GM18505 (cell line): ENCODE results near the gene GOLGA8M.
A peak's percentile ranks its signal among the peaks of the same experiment; 100 is the strongest.
"Not testable (repeated sequence)": the region's sequence is repeated elsewhere in the genome, so short reads cannot be mapped to it uniquely, and the experiment has no call there.

Source experiments
- ATAC-seq: cut with Tn5 transposase; IDR thresholded peaks from one replicate; pipeline ENCODE4 v1.9.1; 2021; ENCODE audit not compliant: unreplicated experiment
- POLR2A ChIP-seq: IDR thresholded peaks from 4 replicates; pipeline ENCODE4 v1.6.1; 2011; ENCODE audit warnings: borderline replicate concordance; ENCODE audit not compliant: insufficient read depth, insufficient read length; ENCODE audit errors: extremely low read depth

Gene GOLGA8M

GRCh38 chr15:28712270-28712669 lies at the start of gene GOLGA8M:
Gene GOLGA8M (minus strand): TSS chr15:28712421. CDS start chr15:28712323, 98 bp downstream.
- not testable (repeated sequence) for ATAC-seq

- not testable (repeated sequence) for ATAC-seq
Measured at GRCh38 chr15:28742890-28743289, 30.7 kb upstream of the GOLGA8M start.

GRCh38 chr15:28738590-28739292 lies 26.5 kb upstream of the GOLGA8M start:
- ATAC-seq: not testable (repeated sequence)

DNA sequence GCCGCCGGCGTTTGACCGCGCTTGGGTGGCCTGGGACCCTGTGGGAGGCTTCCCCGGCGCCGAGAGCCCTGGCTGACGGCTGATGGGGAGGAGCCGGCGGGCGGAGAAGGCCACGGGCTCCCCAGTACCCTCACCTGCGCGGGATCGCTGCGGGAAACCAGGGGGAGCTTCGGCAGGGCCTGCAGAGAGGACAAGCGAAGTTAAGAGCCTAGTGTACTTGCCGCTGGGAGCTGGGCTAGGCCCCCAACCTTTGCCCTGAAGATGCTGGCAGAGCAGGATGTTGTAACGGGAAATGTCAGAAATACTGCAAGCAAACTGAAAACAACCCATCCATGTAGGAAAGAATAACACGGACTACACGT lies 26.0 kb upstream of the GOLGA8M start:
- ATAC-seq: not testable (repeated sequence)

GRCh38 chr15:28737521-28738199 lies 25.4 kb upstream of the GOLGA8M start:
- ATAC-seq: peak; percentile 70

DNA sequence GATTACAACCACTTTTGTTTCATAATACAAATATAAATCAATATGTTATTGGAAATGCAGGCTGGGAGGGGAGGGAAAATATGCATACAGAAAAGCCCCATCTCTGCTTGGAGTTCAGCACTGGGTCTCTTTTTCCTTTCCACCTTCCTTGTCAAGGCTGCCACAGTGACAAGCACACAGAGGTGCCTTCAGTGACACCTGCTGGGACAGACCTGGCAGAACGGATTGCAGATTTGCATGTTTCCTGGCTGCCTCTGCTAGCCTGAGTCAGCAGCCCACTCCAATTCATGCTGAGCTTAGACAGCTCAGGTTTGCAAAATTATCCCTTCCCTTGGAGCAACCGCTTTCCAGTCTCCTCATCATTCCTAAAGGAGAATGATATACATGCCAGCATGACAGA lies 15.8 kb upstream of the GOLGA8M start:
- ATAC-seq: not testable (repeated sequence)

DNA sequence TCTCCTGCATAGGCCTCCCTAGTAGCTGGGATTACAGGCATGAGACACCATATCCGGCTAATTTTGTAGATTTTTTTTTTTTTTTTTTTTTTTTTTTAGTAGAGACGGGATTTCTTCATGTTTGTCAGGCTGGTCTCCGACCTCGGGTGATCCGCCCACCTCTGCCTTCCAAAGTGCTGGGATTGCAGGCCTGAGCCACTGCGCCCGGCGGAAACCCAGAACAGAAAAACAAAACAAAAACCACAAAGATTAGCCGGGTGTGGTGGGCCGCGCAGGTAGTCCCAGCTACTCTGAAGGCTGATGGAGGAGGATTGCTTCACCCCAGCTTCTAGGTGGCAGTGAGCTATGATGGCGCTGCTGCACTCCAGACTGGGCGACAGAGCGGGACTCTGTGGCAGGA lies 14.8 kb upstream of the GOLGA8M start:
- ATAC-seq: not testable (repeated sequence)

DNA sequence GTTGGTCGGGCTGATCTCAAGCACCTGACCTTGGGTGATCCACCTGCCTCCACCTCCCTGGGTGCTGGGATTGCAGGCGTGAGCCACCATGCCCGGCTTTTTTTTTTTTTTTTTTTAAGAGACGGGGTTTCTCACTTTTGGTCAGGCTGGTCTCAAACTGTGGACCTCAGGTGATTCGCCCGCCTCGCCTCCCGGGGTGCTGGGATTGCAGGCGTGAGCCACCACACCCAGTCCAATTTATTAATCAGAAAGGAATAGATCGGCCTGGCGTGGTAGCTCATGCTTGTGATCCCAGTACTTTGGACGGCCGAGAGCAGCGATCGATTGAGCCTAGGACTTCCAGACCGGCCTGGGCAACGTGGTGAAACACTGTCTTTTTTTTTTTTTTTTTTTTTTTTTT lies 13.9 kb upstream of the GOLGA8M start:
- ATAC-seq: no peak
- no peak for TF ChIP-seq POLR2A

DNA sequence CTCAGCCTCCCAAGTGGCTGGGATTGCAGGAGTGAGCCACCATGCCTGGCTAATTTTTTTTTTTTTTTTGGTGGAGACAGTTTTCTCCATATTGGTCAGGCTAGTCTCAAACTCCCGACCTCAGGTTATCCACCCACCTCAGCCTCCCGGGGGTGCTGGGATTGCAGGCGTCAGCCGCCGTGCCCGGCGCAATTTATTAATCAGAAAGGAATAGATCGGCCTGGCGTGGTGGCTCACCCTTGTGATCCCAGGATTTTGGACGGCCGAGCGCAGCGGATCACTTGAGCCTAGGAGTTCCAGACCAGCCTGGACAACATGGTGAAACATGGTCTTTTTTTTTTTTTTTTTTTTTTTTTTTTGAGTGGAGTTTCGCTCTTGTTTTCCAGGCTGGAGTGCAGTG lies 13.3 kb upstream of the GOLGA8M start:
- no peak for TF ChIP-seq POLR2A

DNA sequence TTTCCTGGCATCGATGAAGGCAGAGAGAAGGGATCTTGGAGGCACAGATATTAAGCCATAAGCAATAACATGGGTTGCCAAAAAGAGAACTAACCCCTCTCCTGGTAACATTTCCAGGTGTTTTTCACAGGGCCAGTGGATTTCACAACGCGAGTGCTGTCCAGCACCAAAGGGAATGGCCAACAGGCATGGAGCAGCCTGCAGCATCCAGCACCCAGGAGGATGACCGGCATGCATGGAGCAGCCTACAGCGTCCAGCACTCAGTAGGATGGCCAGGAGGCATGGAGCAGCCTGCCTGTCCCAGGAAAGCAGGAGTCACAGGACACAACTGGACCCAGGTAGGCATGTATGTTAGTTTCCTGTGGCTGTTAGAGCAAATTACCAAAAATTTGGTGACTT lies 11.8 kb upstream of the GOLGA8M start:
- not testable (repeated sequence) for ATAC-seq

More for the DNA sequence above, 13.3 kb upstream of the GOLGA8M start:
- ATAC-seq: no peak

- not testable (repeated sequence) for ATAC-seq
Measured at GRCh38 chr15:28719626-28720025, 7.4 kb upstream of the GOLGA8M start.

- ATAC-seq: not testable (repeated sequence)
Measured at GRCh38 chr15:28718576-28718975, 6.4 kb upstream of the GOLGA8M start.

DNA sequence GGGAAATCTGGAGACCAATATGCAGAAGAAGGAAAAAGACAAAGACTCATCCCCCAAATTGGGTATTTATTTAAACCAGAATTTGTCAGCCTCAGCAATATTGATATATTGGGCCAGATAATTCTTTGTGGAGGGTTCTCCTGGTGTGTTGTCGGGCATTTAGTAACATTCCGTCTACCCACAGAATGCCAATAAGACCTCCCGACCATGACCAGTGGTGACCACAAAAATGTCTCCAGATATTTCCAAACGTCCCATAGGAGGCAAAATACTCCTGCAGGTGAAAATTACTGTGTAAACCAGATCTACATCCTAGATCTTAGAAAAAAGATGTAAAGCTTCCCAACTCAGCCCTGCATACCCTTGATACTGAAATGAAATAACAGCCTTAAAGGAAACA lies 2.0 kb upstream of the GOLGA8M start:
- not testable (repeated sequence) for ATAC-seq

- not testable (repeated sequence) for ATAC-seq
Measured at GRCh38 chr15:28703927-28704326, 8.3 kb downstream of the GOLGA8M start.

- ATAC-seq: not testable (repeated sequence)
Measured at GRCh38 chr15:28702427-28702826, 9.8 kb downstream of the GOLGA8M start.

GRCh38 chr15:28694006-28694751 lies 18.0 kb downstream of the GOLGA8M start:
- not testable (repeated sequence) for ATAC-seq

DNA sequence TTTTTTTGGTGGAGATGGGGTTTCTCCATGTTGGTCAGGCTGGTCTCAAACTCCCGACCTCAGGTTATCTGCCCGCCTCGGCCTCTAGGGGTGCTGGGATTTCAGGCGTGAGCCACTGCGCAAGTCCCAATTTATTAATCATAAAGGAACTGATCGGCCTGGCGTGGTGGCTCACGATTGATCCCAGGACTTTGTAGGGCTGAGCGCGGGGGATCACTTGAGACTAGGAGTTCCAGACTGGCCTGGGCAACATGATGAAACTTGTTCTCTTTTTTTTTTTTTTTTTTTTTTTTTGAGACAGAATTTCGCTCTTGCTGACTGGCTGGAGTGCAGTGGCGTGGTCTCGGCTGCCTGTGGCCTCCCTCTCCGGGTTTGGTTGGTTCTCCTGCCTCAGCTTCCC lies 19.2 kb downstream of the GOLGA8M start:
- not testable (repeated sequence) for ATAC-seq

DNA sequence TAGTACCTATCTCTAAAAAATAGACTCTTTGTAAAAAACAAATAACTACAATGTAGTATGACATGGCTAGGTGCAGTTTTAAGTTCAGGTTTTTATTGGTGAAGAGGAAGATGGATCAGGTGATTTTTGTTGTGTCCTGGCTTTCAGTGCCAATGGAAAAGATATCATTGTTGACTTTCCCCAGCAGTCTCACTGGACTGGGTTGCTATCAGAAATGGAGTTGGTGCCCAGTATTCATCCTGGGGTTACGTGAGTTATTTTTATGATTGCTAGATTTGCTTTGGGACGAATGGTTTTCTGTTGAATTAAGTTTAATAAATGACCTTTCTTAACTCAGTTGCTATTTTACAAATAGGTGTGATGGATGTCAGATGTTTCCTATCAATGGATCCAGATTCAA lies 38.7 kb downstream of the GOLGA8M start:
- ATAC-seq: not testable (repeated sequence)

DNA sequence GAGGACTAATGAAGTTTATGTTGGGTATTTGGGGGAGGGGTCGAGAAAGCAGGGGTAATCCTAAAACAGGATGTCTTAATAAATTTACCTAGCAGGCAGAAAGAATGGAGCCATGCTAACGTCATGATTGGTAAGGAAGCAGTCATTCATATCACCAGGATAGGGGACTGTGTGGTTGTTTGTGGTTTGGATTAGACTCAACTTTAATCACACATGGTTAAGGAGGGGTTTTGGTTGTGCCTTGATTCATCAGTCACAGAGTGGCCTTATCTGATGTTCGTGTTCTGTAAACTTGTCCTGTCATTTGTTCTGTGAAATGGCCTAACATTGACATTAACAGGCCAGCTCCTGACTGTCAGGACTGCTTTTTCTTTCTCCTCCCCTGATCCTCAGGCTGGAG lies 40.1 kb downstream of the GOLGA8M start:
- not testable (repeated sequence) for ATAC-seq

- ATAC-seq: not testable (repeated sequence)
Measured at GRCh38 chr15:28666402-28666801, 45.8 kb downstream of the GOLGA8M start.

DNA sequence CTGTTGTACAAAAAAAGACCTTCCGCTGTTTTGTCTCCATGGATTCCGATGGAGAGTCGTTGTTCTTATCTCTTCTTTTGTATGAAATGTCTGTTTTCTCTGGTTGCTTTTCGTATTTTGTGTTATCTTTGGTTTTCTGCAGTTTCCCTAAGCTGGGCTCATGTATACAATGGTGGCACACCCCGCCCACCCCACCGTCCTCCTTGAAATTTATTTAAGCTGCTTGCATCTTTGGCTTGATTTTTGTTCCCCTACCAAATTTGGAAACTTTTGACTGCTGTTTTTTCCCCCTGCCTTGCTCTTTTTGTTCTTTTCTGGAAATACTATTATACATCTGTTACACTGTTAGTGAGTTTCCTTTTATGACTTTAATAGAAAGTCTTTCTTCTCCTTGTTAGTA lies 47.6 kb downstream of the GOLGA8M start:
- ATAC-seq: not testable (repeated sequence)
